Uterus (tissue), 2 donors: ENCODE data around the gene MACROD1.

ENCODE experiments used
- CTCF ChIP-seq, 4 experiments: fragments of 200-600 bp in 2 of 4; fragments of 450-650 bp in 2 of 4; sonication (generic) in 2 of 4; IDR thresholded peaks; one replicate each; pipeline ENCODE4 v1.5.1; 2016 to 2019; ENCODE audit warnings: antibody characterized with exemption in 4 of 4, mild to moderate bottlenecking in 2 of 4, moderate library complexity in 1 of 4
- POLR2A ChIP-seq, 2 donors: fragments of 450-650 bp; IDR thresholded peaks; one replicate each; pipeline ENCODE4 v1.6.1; 2016; ENCODE audit warnings: antibody characterized with exemption in 2 of 2, mild to moderate bottlenecking in 1 of 2, moderate library complexity in 1 of 2

- no peak for TF ChIP-seq CTCF (IDR thresholded peaks at IDR 0.05)
- no peak for TF ChIP-seq POLR2A (IDR thresholded peaks at IDR 0.05)
Observed at GRCh38 chr11:64058494-64058893, 107.4 kb downstream of the MACROD1 start.
